Neural cell (in vitro differentiated cells): ENCODE measurements around the gene TGM5. TPM values are rescaled to one million over a fixed set of nuclear protein-coding genes. Genes with fewer than 3 reads are reported as not detected.

Experiments used
- H2AFZ ChIP-seq: fragments of 200-600, 300-800 bp; sonication (generic), shearing (Covaris generic); 2 replicates; pipeline ENCODE4 v1.6.0; 2014; ENCODE audit warnings: low read depth, mild to moderate bottlenecking, antibody characterized with exemption, low read length, moderate library complexity
- H3F3A ChIP-seq: fragments of 200-600 bp; shearing (Covaris generic); 2 replicates; pipeline ENCODE4 v1.6.1; 2016; ENCODE audit warnings: mild to moderate bottlenecking, moderate library complexity, mixed read lengths, antibody characterized with exemption, low read length; ENCODE audit not compliant: insufficient read depth, poor library complexity, severe bottlenecking
- H3K27ac ChIP-seq: fragments of 200-600, 300-800 bp; sonication (generic), shearing (Covaris generic); 2 replicates; pipeline ENCODE4 v1.5.1; 2014; ENCODE audit warnings: mild to moderate bottlenecking, low read length, moderate library complexity
- H3K27me3 ChIP-seq: fragments of 300-800, 200-600 bp; sonication (generic), shearing (Covaris generic); 2 replicates; pipeline ENCODE4 v1.6.0; 2014; ENCODE audit warnings: mild to moderate bottlenecking, low read depth, low read length, moderate library complexity; ENCODE audit not compliant: insufficient read depth
- H3K36me3 ChIP-seq: fragments of 300-800, 200-600 bp; sonication (generic), shearing (Covaris generic); 2 replicates; pipeline ENCODE4 v1.5.1; 2014; ENCODE audit warnings: mild to moderate bottlenecking, antibody characterized with exemption, low read length, moderate library complexity; ENCODE audit not compliant: insufficient read depth
- H3K4me2 ChIP-seq: fragments of 300-800, 200-600 bp; sonication (generic), shearing (Covaris generic); 2 replicates; pipeline ENCODE4 v1.6.0; 2014; ENCODE audit warnings: mild to moderate bottlenecking, low read length
- H3K4me3 ChIP-seq: fragments of 300-800, 200-600 bp; sonication (generic), shearing (Covaris generic); 2 replicates; pipeline ENCODE4 v1.5.1; 2014; ENCODE audit warnings: mild to moderate bottlenecking, low read length, moderate library complexity
- H3K79me2 ChIP-seq: fragments of 200-600 bp; shearing (Covaris generic); replicated peaks from 2 replicates; pipeline ENCODE4 v1.6.0; 2014; ENCODE audit warnings: mild to moderate bottlenecking, low read length, moderate library complexity; ENCODE audit not compliant: insufficient read depth
- H3K9ac ChIP-seq: fragments of 300-800, 200-600 bp; sonication (generic), shearing (Covaris generic); 2 replicates; pipeline ENCODE4 v1.6.1; 2016; ENCODE audit warnings: mild to moderate bottlenecking, low read length, mixed read lengths
- H3K9me2 ChIP-seq: fragments of 200-600 bp; shearing (Covaris generic); 2 replicates; pipeline ENCODE4 v1.6.1; 2016; ENCODE audit warnings: mild to moderate bottlenecking, low read length, mixed read lengths; ENCODE audit not compliant: insufficient read depth
- H3K9me3 ChIP-seq: fragments of 200-600, 300-800 bp; sonication (generic), shearing (Covaris generic); 2 replicates; pipeline ENCODE4 v1.6.1; 2016; ENCODE audit warnings: mild to moderate bottlenecking, mixed run types, low read length, moderate library complexity, mixed read lengths
- H4K20me1 ChIP-seq: fragments of 200-600 bp; shearing (Covaris generic); 2 replicates; pipeline ENCODE4 v1.6.1; 2016; ENCODE audit warnings: mild to moderate bottlenecking, mixed run types; ENCODE audit not compliant: insufficient read depth
- EP300 ChIP-seq: fragments of 450-650 bp; conservative IDR thresholded peaks from 2 replicates; pipeline ENCODE4 v1.6.1; 2014; ENCODE audit warnings: antibody characterized with exemption, mild to moderate bottlenecking, moderate library complexity; ENCODE audit not compliant: poor library complexity, severe bottlenecking
- EZH2 ChIP-seq: fragments of 200-600, 300-800 bp; shearing (Covaris generic), sonication (generic); IDR thresholded peaks from 2 replicates; pipeline ENCODE4 v1.6.1; 2014; ENCODE audit warnings: antibody characterized with exemption, low read length, borderline replicate concordance, mild to moderate bottlenecking; ENCODE audit not compliant: insufficient read depth, poor library complexity, severe bottlenecking
- MXI1 ChIP-seq: fragments of 450-650 bp; conservative IDR thresholded peaks from 2 replicates; pipeline ENCODE4 v1.6.1; 2014; ENCODE audit warnings: antibody characterized with exemption, mild to moderate bottlenecking; ENCODE audit not compliant: poor library complexity, severe bottlenecking
- POLR2AphosphoS5 ChIP-seq: IDR thresholded peaks from 2 replicates; pipeline ENCODE4 v1.6.1; 2012
- RAD21 ChIP-seq: fragments of 450-650 bp; conservative IDR thresholded peaks from 2 replicates; pipeline ENCODE4 v1.6.1; 2014; ENCODE audit warnings: antibody characterized with exemption, mild to moderate bottlenecking, moderate library complexity
- SMC3 ChIP-seq: fragments of 450-650 bp; conservative IDR thresholded peaks from 2 replicates; pipeline ENCODE4 v1.6.1; 2014; ENCODE audit warnings: antibody characterized with exemption, mild to moderate bottlenecking, moderate library complexity; ENCODE audit not compliant: poor library complexity
- TAF1 ChIP-seq: IDR thresholded peaks from 2 replicates; pipeline ENCODE4 v1.6.1; 2012; ENCODE audit warnings: low read depth
- polyA plus RNA-seq: library from polyadenylated mRNA; depleted of rRNA; stranded (reverse); fragments of >200 nt; gene quantifications from 2 replicates; pipeline ENCODE4 v1.2.3, GENCODE V29; 2014
- TF ChIP-seq, protein P1 (sequence below): IDR thresholded peaks from 2 replicates; pipeline ENCODE4 v1.6.1; 2012; ENCODE audit warnings: borderline replicate concordance
- TF ChIP-seq, protein P2 (sequence below): fragments of 450-650 bp; IDR thresholded peaks from 2 replicates; pipeline ENCODE4 v1.5.1; 2014; ENCODE audit warnings: antibody characterized with exemption, mild to moderate bottlenecking, moderate library complexity; ENCODE audit not compliant: poor library complexity, severe bottlenecking

TGM5 gene
- polyA plus RNA-seq, 1 donor from 2014 or later: not detected

DNA sequence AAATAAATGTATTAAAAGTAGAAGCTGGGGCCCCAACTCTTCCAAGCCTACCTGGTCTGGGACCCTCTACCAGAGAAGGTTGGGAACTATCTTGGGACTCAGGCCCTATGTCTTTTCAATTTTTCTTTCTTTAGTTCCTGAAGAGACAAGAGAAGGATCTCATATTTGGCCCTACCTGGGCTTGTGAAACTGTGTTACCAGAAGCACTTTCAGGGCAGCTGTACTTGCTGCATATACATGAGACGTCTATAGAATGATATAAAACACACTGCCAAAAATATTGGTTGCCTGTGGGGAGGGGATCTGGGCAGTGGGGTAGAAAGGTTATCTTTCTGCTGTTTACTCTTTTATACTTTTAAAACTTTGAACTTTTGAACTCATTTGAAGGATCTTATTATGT lies 45.3 kb downstream of the TGM5 start:
- H3K79me2 ChIP-seq: no peaks in the 10 kb centered on the region
- H3F3A ChIP-seq: no peaks in the 10 kb centered on the region
- H4K20me1 ChIP-seq: no peaks in the 10 kb centered on the region
- H3K36me3 ChIP-seq: no peaks in the 10 kb centered on the region
- H3K4me2 ChIP-seq: no peak overlapping the region
- H2AFZ ChIP-seq: no peak overlapping the region
- H3K27me3 ChIP-seq: no peaks in the 10 kb centered on the region
- no peak overlapping the region for H3K4me3 ChIP-seq
- H3K9ac ChIP-seq: no peak overlapping the region
- H3K9me3 ChIP-seq: no peaks in the 10 kb centered on the region
- no peak for TF ChIP-seq RAD21
- TF ChIP-seq, protein P1, sequence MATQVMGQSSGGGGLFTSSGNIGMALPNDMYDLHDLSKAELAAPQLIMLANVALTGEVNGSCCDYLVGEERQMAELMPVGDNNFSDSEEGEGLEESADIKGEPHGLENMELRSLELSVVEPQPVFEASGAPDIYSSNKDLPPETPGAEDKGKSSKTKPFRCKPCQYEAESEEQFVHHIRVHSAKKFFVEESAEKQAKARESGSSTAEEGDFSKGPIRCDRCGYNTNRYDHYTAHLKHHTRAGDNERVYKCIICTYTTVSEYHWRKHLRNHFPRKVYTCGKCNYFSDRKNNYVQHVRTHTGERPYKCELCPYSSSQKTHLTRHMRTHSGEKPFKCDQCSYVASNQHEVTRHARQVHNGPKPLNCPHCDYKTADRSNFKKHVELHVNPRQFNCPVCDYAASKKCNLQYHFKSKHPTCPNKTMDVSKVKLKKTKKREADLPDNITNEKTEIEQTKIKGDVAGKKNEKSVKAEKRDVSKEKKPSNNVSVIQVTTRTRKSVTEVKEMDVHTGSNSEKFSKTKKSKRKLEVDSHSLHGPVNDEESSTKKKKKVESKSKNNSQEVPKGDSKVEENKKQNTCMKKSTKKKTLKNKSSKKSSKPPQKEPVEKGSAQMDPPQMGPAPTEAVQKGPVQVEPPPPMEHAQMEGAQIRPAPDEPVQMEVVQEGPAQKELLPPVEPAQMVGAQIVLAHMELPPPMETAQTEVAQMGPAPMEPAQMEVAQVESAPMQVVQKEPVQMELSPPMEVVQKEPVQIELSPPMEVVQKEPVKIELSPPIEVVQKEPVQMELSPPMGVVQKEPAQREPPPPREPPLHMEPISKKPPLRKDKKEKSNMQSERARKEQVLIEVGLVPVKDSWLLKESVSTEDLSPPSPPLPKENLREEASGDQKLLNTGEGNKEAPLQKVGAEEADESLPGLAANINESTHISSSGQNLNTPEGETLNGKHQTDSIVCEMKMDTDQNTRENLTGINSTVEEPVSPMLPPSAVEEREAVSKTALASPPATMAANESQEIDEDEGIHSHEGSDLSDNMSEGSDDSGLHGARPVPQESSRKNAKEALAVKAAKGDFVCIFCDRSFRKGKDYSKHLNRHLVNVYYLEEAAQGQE: no peak
- H3K27ac ChIP-seq: no peak overlapping the region
- no peaks in the 10 kb centered on the region for H3K9me2 ChIP-seq

DNA sequence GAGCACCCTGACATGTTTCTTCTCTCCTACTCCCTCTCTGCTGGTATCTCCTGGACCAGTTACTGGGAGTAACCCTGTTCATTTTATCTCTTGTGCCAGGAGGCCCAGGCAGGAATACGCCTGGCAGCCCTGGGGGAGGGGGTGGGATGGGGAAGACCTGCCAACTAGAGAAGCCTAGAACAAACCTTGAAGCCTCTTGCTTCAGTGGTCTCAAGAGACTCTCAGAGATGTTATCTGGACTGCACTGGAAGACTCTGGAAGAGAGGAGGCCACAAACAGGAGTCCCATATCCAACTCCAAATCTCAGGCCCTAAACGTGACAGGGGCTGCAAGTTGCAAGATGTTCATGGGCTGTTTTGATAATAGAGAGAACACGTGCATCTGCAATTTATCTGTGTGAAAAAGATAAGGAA lies 45.7 kb downstream of the TGM5 start, which contains the start of gene EPB42:
Gene EPB42 (minus strand): TSS at position 28 of the 413 bp plus-strand sequence. CDS start 193 bp downstream, outside the sequence.
- no peak within 1 kb of the TSS for H3K4me2 ChIP-seq
- no peaks in the 10 kb centered on the region for H3K36me3 ChIP-seq
- no peaks in the 10 kb centered on the region for H3K9me2 ChIP-seq
- H3K27ac ChIP-seq: no peak within 1 kb of the TSS
- no peaks in the 10 kb centered on the region for H4K20me1 ChIP-seq
- H2AFZ ChIP-seq: no peak within 1 kb of the TSS
- no peak within 1 kb of the TSS for H3K9ac ChIP-seq
- TF ChIP-seq SMC3: no peak
- TF ChIP-seq EZH2: no peak
- TF ChIP-seq, protein P2, sequence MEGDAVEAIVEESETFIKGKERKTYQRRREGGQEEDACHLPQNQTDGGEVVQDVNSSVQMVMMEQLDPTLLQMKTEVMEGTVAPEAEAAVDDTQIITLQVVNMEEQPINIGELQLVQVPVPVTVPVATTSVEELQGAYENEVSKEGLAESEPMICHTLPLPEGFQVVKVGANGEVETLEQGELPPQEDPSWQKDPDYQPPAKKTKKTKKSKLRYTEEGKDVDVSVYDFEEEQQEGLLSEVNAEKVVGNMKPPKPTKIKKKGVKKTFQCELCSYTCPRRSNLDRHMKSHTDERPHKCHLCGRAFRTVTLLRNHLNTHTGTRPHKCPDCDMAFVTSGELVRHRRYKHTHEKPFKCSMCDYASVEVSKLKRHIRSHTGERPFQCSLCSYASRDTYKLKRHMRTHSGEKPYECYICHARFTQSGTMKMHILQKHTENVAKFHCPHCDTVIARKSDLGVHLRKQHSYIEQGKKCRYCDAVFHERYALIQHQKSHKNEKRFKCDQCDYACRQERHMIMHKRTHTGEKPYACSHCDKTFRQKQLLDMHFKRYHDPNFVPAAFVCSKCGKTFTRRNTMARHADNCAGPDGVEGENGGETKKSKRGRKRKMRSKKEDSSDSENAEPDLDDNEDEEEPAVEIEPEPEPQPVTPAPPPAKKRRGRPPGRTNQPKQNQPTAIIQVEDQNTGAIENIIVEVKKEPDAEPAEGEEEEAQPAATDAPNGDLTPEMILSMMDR: no peak
- TF ChIP-seq, protein P1: no peak
- no peak for TF ChIP-seq RAD21
- TF ChIP-seq EP300: no peak
- TF ChIP-seq TAF1: no peak
- TF ChIP-seq MXI1: no peak
- TF ChIP-seq POLR2AphosphoS5: no peak
- H3K9me3 ChIP-seq: no peaks in the 10 kb centered on the region
- no peaks in the 10 kb centered on the region for H3F3A ChIP-seq
- H3K27me3 ChIP-seq: no peaks in the 10 kb centered on the region
- no peak within 1 kb of the TSS for H3K4me3 ChIP-seq
- H3K79me2 ChIP-seq: no peaks in the 10 kb centered on the region
